OCI-LY3 (cell line): Measurements from ENCODE around the gene HOXC13.

Source experiments
- H2AFZ ChIP-seq: fragments of 200-600, 300-600 bp; shearing (Covaris generic); 2 replicates; pipeline ENCODE4 v1.6.0; 2014; ENCODE audit warnings: antibody characterized with exemption, low read depth, low read length
- H3K27ac ChIP-seq: fragments of 200-600, 300-600 bp; sonication (generic); 2 replicates; pipeline ENCODE4 v1.5.1; 2014; ENCODE audit warnings: mild to moderate bottlenecking, low read length, moderate library complexity, mixed read lengths
- H3K27me3 ChIP-seq: fragments of 200-600, 300-600 bp; sonication (generic); 2 replicates; pipeline ENCODE4 v1.6.1; 2014; ENCODE audit warnings: low read depth, low read length, mixed read lengths
- H3K36me3 ChIP-seq: fragments of 200-600, 300-600 bp; sonication (generic); replicated peaks from 2 replicates; pipeline ENCODE3; 2014; ENCODE audit warnings: low read depth, low read length, mixed read lengths
- H3K4me1 ChIP-seq: fragments of 300-600, 200-600 bp; sonication (generic); 2 replicates; pipeline ENCODE4 v1.6.1; 2014; ENCODE audit warnings: low read length, mixed read lengths
- H3K4me2 ChIP-seq: fragments of 200-600, 300-600 bp; sonication (generic); 2 replicates; pipeline ENCODE4 v1.6.1; 2014; ENCODE audit warnings: low read length, mixed read lengths
- H3K4me3 ChIP-seq: fragments of 300-600, 200-600 bp; sonication (generic); 2 replicates; pipeline ENCODE4 v1.5.1; 2014; ENCODE audit warnings: antibody characterized with exemption, mild to moderate bottlenecking, low read length, moderate library complexity
- H3K79me2 ChIP-seq: fragments of 300-600, 200-600 bp; shearing (Covaris generic); 2 replicates; pipeline ENCODE4 v1.6.1; 2014; ENCODE audit warnings: mild to moderate bottlenecking, low read length, mixed read lengths
- H3K9ac ChIP-seq: fragments of 300-600, 200-600 bp; shearing (Covaris generic); 2 replicates; pipeline ENCODE4 v1.6.0; 2014; ENCODE audit warnings: mild to moderate bottlenecking, low read length, moderate library complexity
- H3K9me3 ChIP-seq: fragments of 200-600, 300-600 bp; shearing (Covaris generic); 2 replicates; pipeline ENCODE4 v1.6.1; 2014; ENCODE audit warnings: low read length, mixed read lengths; ENCODE audit not compliant: insufficient read depth
- H4K20me1 ChIP-seq: fragments of 200-600, 300-600 bp; sonication (generic); 2 replicates; pipeline ENCODE4 v1.6.1; 2016; ENCODE audit warnings: low read length, mixed read lengths; ENCODE audit not compliant: insufficient read depth
- EZH2phosphoT487 ChIP-seq: fragments of 200-600 bp; shearing (Covaris generic); IDR thresholded peaks from 2 replicates; pipeline ENCODE4 v1.6.1; 2018; ENCODE audit warnings: antibody characterized with exemption, mixed run types, low read depth
- TF ChIP-seq, protein P1 (sequence below): fragments of 200-600, 300-600 bp; sonication (generic); IDR thresholded peaks from 2 replicates; pipeline ENCODE4 v1.5.1; 2014; ENCODE audit warnings: antibody characterized with exemption, low read length, low read depth

Gene HOXC13

DNA sequence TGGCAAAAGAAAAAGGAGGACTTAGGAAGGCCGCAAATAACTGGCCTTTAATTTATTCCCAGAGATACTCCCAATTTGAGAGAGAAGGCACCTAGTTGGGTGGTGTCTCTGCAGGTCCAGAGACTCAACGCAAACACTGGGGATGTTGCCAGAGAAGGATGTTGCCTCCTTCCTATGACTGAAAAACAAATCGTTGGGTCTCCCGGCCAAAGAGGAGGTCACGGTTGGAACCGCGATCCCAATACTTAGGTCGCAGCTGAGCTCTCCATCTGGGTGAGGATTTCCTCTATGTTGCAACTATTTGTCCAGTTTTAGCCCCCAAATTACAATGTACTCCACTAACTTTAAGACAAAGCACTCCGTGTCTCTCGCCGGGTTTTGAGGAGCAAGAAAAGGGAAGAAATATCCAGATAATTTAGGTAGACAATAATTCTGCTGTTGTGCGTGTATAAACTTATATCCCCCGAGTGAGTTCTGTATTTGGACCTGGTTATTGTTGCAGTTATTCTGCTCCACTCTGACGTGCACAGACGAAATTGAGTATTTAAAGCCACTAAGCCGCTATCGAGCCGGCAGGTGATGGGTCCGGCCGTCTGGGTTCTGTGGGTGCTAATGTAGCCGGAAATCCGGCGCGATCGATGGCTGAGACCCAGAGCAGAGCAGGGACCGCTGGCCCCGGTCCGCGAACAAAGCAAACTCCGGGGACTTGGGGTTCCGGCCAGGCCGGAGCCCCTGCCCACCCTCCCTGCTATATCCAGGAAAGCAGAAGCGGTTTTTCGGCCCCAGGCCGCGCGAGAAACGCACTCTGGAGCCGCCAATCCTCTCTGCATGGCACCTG lies 21.8 kb downstream of the HOXC13 start:
- no peaks in the 10 kb centered on the region for H4K20me1 ChIP-seq
- TF ChIP-seq, protein P1, sequence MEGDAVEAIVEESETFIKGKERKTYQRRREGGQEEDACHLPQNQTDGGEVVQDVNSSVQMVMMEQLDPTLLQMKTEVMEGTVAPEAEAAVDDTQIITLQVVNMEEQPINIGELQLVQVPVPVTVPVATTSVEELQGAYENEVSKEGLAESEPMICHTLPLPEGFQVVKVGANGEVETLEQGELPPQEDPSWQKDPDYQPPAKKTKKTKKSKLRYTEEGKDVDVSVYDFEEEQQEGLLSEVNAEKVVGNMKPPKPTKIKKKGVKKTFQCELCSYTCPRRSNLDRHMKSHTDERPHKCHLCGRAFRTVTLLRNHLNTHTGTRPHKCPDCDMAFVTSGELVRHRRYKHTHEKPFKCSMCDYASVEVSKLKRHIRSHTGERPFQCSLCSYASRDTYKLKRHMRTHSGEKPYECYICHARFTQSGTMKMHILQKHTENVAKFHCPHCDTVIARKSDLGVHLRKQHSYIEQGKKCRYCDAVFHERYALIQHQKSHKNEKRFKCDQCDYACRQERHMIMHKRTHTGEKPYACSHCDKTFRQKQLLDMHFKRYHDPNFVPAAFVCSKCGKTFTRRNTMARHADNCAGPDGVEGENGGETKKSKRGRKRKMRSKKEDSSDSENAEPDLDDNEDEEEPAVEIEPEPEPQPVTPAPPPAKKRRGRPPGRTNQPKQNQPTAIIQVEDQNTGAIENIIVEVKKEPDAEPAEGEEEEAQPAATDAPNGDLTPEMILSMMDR, result no peak
- no peak for TF ChIP-seq EZH2phosphoT487
- H3K27ac ChIP-seq, result no peak overlapping the region
- peaks cover 17% of the 10 kb centered on the region for H3K27me3 ChIP-seq
- no peak overlapping the region for H3K9ac ChIP-seq
- peaks cover 23% of the 10 kb centered on the region for H3K4me1 ChIP-seq
- H3K4me2 ChIP-seq, result no peak overlapping the region
- no peak overlapping the region for H3K4me3 ChIP-seq
- no peaks in the 10 kb centered on the region for H3K9me3 ChIP-seq
- H2AFZ ChIP-seq, result no peak overlapping the region
- no peaks in the 10 kb centered on the region for H3K36me3 ChIP-seq
- no peaks in the 10 kb centered on the region for H3K79me2 ChIP-seq

- Histone ChIP-seq H3K4me2 (no peak overlapping the region), H3K27me3 (peaks cover 18% of the 10 kb centered on the region), H3K36me3 (no peaks in the 10 kb centered on the region), H3K27ac (no peak overlapping the region), H3K9me3 (no peaks in the 10 kb centered on the region), H3K79me2 (no peaks in the 10 kb centered on the region), H3K4me1 (peaks cover 21% of the 10 kb centered on the region), H2AFZ (no peak overlapping the region), H3K4me3 (no peak overlapping the region), H4K20me1 (no peaks in the 10 kb centered on the region), H3K9ac (no peak overlapping the region)
- TF ChIP-seq, protein P1, result no peak
- TF ChIP-seq EZH2phosphoT487, result no peak
Observed at GRCh38 chr12:53961025-53961761, 22.6 kb downstream of the HOXC13 start.

DNA sequence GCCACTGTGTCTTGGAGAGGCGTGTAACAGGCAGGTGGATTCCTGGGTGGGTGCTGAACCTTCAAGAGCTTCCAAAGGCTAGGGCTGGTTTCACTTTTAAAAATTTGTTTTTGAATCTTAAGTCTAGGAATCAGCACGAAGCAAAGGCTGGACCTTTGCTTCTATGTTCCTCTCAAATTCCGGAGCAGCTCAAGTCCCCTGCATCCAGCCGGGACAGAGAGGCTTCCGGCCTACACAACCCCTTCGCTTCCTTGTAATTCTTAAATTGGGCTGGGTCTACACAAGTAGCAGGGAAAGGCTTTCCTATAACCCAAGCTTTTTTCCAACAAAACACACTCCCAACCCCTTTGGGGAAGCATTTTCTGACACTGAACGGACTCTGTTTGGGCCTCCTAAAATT lies 24.4 kb downstream of the HOXC13 start:
- Histone ChIP-seq H2AFZ (no peak overlapping the region), H3K27me3 (peaks cover 17% of the 10 kb centered on the region), H3K4me3 (no peak overlapping the region), H3K4me2 (no peak overlapping the region), H3K4me1 (peaks cover 3% of the 10 kb centered on the region; the same call in 1 of the 2 replicates), H3K79me2 (no peaks in the 10 kb centered on the region), H3K36me3 (no peaks in the 10 kb centered on the region), H3K27ac (no peak overlapping the region), H3K9me3 (no peaks in the 10 kb centered on the region), H4K20me1 (no peaks in the 10 kb centered on the region), H3K9ac (no peak overlapping the region)
- TF ChIP-seq, protein P1, result no peak
- no peak for TF ChIP-seq EZH2phosphoT487
